GM18868 (cell line): ENCODE measurements around the gene GHDC.
"Not testable (repeated sequence)": the region's sequence is repeated elsewhere in the genome, so short reads cannot be mapped to it uniquely, and the experiment has no call there.

Experiments
- ATAC-seq: cut with Tn5 transposase; IDR thresholded peaks from one replicate; pipeline ENCODE4 v1.9.1; 2021; ENCODE audit warnings: mild to moderate bottlenecking, moderate library complexity; ENCODE audit not compliant: unreplicated experiment

GHDC gene

DNA sequence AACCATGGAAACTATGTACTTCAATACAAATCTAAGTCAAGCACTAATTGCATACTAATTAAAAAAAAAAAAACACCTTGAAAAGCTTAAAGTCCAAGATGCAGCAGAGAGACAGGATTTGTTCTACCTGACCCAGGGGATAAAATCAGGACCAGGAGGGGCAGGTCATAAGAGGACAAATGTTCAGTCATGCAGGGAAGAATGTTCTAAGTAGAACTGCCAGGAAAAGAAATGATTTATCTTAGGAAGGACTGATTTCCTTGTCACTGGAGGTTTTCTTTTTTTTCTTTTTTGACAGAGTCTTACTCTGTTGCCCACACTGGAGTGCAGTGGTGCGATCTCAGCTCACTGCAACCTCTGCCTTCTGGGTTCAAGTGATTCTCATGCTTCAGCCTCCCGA lies 9.1 kb upstream of the GHDC start:
- ATAC-seq, result no peak

DNA sequence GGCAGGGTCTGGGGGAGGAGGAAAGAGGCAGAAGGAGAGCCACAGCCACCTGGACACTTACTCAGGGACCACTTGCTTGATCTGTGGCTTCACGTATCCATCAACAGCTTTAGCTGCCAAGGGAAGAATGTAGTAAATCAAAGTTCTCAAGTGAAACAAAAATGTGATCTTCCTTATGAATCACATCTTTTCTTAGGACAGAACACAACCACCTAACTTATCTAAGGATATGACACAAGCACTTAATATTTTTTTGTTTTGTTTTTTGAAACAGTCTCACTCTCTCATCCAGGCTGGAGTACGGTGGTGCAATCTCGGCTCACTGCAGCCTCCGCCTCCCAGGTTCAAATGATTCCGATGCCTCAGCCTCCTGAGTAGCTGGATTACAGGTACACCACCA lies 8.4 kb upstream of the GHDC start:
- ATAC-seq, result no peak

DNA sequence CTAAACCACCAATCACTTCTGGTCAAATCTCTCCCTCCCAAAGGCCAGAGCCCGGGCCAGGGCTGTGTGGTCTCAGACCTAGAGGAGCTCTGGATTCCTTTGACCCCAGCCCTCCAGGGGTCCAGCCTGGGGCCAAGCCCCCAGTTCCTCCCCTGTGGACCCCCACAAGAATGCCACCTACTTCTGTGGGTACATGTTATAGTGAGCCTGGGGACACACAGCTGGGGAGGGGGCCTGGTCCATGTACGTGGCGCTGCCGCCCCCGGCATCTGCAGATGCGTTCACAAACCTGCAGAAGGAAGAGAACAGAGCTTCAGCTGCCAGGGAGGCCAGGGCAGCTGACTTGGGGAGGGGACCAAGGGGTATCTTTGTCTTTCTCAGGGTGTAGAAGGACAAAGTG lies 7.9 kb upstream of the GHDC start:
- ATAC-seq, result no peak

DNA sequence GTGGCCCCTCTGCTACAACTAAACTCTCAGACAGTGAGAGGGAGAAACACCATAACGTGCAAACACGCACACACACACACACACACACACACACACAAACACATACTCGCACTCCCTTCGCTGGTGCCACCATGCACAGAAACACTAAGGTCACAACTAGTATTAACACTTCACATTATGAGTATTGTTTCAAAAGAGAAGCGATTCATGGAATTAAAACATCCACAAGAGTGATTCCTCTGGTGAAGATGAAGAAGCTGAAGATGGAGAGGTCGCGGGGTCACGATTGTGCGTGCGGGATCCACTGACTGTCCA lies 7.1 kb upstream of the GHDC start:
- ATAC-seq, result no peak

DNA sequence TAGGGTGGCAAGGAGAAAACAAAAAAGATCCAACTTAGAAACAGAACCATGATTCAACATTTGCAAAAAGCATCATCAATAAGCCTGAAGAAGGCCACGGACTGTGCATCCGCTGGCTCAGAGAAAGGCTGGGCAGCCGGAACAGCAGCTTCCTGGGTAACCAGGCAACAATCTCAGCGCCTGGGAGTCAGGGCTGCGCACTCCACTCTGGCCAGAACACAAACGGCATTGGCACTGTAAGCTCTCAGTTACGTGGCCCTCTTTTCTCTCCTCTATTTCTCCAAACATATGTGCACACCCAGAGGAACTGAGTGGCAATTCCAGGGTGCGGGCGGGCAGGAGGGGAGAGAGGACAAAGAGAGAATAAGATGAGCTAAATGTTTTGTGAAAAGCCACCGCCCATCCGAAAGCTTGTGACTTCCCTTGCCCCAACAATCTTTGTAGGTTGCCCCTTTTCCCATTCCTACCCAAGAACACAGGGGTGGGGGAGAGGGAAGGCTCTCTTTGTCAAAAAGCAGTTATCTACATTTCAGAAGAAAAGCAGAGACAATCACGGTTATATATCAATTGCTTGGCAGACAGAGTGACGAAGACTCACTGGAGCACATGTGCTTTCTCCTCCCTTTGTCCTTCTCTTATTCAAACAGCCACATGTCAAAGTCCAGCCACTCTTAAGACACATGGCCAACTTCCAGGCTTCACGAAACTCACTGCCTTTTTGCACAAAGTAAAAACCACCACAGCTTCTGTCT lies 6.6 kb upstream of the GHDC start:
- ATAC-seq, result no peak

DNA sequence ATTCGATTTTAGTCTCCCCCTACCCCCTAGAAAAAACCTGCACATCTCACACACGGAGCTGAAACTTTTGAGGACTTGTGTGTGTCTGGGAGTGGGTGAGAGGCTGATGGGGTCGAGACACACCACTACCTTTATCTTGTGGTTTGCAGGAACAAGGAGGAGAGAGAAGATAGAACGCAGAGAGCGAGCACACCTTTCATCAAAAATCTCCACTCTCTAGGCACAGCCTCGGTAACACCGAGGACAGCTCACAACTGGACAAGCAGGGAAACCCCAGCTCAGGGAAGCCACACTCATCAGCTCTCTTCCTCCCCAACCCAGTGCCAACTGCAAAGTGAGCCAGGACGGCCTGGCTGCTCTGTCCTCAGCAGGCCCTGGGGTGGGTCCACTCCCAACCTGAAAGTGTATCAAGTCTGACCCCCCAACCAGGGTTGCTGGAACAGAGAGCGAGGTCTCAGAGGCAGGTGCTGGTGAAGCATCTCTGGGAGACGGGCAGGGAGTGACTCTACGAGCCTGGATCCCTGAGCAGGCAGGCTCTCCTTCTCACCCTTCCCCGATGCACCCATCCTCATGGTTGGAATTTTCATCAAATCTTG lies 5.2 kb upstream of the GHDC start:
- ATAC-seq, result no peak

DNA sequence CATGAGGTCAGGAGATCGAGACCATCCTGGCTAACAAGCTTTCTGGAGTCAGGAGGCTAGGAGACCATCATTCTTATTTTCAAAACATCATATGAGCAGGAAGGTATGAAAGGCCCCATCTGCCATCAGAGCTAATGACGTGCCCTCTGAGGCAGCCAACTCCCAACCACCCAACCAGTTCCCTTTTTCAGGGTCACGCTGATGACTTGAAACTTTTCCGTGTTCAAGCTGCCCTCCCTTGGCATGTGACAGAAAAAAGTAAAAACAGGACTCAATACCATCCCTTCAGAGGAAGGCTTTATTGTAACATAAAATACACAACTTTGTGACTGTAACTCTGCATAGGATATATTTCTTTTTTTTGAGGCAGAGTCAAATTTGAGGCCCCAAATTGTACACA lies 4.6 kb upstream of the GHDC start:
- ATAC-seq, result no peak

DNA sequence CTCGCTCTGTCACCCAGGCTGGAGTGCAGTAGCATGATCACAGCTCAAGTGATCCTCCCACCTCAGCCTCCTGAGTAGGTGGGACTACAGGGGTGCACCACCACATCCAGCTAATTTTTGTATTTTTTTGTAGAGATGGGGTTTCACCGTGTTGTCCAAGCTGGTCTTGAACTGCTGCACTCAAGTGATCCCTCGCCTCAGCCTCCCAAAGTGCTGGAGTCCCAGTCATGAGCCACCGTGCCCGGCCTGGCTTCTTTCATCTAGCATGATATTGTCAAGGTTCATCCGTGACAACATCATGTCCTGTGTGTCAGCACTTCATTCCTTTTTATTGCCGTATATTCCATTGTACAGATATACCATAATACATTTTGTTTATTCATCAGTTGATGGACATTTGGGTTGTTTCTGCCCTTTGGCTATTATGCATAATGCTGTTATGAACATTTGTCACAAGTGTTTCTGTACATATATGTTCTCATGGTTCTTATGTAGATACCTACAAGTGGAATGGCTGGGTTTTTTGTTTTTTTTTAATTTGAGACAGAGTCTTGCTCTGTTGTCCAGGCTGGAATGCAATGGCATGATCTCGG lies 3.4 kb upstream of the GHDC start:
- no peak for ATAC-seq

DNA sequence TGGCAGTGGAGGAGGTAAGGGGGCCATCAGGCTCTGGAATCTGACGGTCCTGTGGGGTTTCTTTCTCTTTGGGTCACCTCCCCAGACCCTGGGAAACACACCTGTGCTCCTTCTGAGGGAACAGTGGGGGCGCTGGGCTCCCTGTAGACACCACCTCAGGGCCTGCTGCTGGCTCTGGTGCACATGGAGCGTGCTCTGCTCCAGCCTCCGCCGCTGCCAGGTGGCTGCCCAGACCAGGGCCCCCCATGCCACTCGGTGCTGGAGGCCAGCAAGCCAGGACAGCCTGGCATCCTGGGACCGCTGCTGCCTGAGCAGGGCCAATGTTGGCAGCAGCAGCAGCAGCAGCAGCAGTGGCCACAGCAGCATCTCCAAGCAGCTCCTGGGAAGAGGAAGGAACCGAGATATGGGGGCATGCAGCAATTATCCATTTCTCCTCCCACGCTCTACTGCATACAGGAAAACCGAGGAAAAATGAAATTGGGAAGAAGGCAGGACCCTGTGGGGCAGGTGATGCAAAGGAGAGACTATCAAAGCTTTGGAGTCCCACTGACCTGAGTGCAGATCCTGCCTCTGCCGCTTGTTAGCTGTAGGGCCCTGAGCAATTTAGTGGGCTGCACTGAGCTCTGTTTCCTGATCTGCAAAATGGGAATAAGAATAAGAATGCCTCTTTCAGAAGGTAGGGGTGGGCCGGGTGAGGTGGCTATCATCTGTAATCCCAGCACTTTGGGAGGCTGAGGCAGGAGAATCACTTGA lies 902 bp downstream of the GHDC start:
- no peak for ATAC-seq

DNA sequence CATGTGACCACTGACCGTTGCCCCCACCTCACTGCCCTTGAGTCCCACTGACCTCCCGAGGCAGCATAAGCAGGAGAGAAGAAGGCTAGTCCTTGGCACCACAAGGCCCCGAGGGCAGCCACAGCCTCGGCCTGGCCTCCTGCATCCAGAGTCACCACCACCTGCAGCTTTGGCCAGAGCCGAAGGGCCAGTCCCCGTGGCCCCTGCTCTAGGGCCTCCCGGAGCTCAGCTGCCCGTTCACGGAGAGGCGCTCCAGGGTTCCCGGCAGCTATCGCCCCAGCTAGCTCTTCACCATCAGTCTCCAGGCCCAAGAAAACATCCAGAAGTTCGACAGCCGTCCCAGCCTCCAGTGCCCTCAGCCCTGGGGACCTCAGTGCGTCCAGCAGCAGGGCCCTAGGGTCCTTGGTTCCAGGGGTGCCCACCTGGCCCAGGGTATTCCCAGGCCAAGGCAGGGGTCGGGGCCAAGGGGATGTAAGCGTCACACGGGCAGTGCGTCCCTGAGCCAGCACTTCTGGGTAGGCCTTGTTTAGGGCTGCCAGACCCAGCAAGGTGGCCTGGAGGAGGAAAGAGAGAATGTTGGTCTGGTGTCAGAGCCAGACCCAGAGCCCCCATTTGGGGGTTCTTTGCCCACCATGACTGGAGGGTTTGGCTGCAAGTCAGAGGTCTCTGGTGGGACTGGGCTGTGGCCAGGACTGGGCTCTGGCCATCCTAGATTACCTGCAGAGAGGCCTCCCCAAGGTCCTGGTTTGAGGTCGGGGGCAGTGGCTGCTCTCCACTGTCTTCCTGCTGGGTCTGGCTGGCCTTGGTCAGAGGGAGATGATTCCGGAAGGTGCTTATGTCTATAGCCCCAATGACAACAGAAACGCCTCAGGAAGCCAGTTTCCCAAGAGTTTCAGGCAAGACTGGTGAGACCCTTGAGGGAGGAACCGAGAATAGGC lies 1.8 kb downstream of the GHDC start:
- ATAC-seq, result no peak

DNA sequence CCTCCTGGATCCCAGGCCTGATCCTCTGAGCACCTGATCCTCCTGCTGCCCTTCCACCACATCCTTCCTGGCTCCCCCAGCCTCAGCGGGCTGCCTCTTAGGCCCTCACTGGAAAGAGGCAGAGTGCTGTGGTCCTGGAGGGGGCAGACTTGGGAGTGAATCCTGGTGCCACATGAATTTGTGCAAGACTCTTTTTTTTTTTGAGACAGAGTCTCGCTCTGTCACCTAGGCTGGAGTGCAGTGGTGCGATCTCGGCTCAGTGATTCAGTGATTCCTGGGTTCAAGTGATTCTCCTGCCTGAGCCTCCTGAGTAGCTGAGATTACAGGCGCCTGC lies 3.1 kb downstream of the GHDC start:
- ATAC-seq, result no peak

DNA sequence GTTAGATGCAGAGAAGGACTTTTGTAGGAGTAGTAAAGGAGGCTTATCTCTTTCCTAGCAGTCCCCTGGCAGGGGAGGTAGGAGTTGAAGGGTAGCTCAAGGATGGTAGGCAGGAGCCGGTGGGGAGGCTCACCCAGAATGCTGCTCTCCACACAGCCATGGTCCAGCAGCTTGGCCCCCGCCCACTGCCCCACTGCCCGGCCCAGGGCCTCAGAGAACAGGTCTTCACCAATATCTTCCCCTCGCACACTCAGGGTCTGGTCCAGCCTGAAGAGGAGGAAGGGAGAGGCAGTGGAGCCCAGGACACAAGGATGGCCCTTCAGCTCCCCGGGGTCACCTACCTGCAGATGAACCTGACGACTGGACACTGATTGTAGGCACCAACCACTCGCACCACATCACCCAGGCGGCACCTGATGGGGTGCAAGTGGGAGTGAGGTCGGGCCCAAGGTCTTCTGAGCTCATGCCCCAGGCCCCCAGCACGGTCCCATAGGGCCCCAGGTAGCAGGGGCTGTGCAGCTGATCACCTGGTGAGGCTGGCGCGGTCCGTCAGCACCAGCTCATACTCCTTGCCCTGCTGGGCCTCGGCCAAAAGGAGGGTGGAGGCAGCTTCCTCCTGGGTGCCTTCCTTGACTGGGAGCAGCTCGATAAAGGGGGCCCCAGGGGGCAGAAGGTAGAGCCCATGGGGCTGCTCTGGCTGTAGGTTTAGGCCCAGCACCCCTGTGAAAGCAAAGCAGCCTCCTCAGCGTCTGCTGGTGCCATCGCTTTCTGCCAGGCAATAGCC lies 3.6 kb downstream of the GHDC start:
- no peak for ATAC-seq

DNA sequence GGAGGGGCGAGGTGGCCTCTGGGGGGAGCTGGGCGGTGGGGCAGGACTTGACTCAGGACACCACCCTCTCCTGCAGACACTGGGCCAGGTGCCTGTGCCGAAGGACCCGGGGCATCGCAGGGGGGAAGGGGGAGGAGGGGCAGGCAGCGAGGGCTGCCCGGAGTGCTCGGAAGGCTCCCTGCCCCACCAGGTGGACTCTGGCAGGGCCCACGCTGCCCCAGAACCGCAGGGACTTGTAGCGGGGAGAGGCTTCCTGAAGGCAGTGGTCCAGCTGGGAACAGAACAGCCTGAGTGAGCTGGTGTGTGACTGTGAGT lies 4.7 kb downstream of the GHDC start:
- ATAC-seq, result no peak

DNA sequence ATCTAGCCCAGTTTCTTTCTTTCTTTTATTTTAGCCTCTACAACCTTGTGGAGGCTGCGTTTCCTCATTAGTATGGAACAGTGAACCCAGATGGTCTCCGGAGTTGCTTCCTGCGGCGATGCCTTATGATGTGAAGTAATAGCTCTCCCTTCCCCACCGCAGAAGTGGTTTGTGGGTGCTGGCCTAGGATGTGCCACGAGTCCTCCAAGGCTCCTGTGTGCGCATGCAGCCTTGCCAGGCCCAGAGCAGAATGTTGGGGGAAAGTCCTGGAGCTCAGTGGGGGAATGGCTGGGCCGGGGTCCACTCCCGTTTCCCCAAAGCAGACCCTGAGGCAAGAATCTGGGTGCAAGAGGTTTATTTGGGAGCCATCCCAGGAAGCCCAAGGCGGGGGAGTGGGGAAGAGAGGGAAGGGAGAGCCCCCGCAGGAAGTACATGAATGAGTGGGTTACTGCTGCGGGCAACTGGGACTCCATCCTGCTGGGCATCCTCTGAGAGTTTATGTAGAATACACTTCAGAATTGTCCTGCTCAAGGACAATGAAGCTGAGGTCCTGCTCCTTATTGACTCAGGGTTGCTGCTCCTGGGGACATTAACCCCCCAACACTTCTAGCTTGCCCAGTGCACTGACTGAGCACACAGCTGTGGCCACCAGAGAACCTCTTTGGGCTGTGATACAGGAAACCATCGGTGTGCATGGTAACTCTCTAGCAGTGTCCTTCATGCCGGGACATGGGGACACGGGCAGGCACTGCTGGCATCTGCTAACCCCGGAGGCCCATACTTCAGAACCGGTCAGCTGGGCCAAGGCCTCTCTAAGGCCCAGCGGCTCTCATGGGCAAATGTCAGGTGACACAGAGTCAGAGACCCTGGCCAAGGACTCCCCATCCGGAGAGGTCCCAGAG lies 5.3 kb downstream of the GHDC start:
- no peak for ATAC-seq

DNA sequence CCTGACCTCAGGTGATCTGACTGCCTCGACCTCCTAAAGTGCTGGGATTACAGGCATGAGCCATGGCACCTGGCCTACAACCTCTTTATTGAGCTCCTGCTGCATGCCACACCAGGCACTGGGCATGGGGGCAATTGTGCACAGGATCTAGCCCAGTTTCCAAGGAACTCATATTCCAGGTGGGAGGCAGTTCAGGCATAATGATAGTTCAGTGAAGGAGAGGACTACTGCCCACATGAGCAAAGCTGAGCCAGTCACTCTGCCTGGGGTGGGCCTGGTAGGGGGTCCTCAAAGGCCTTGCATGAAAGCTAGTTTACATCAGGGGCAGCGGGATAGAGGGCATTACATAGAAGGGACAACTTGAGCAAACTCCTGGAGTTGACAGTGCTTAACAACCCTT lies 6.5 kb downstream of the GHDC start:
- ATAC-seq, result no peak

DNA sequence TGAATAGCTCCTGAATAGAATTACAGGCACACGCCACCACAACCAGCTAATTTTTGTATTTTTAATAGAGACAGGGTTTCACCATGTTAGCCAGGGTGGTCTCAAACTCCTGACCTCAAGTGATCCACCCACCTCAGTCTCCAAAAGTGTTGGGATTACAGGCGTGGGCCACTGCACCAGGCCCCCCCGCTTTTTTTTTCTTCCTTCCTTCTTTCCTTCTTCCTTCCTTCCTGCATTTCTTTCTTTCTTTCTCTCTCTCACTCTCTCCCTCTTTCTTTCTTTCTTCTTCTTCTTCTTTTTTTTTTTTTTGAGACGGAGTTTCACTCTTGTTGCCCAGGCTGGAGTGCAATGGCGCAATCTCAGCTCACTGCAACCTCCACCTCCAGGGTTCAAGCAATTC lies 8.1 kb downstream of the GHDC start:
- ATAC-seq, result not testable (repeated sequence)

DNA sequence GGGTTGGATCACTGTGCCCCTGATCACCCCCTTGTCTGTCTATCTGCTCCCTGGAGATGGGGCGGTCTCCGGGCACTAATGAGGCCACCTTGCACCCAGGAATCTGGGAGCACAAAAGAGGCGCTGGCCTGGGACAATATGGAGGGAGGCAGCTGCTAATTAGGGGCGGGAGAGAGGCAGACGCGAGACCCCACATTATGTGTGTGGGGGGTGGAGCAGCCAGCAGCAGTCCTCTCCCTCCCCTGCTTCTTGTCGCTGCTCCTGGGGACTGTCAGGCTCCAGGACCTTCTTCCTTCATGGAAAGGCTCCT lies 8.7 kb downstream of the GHDC start:
- ATAC-seq, result no peak

DNA sequence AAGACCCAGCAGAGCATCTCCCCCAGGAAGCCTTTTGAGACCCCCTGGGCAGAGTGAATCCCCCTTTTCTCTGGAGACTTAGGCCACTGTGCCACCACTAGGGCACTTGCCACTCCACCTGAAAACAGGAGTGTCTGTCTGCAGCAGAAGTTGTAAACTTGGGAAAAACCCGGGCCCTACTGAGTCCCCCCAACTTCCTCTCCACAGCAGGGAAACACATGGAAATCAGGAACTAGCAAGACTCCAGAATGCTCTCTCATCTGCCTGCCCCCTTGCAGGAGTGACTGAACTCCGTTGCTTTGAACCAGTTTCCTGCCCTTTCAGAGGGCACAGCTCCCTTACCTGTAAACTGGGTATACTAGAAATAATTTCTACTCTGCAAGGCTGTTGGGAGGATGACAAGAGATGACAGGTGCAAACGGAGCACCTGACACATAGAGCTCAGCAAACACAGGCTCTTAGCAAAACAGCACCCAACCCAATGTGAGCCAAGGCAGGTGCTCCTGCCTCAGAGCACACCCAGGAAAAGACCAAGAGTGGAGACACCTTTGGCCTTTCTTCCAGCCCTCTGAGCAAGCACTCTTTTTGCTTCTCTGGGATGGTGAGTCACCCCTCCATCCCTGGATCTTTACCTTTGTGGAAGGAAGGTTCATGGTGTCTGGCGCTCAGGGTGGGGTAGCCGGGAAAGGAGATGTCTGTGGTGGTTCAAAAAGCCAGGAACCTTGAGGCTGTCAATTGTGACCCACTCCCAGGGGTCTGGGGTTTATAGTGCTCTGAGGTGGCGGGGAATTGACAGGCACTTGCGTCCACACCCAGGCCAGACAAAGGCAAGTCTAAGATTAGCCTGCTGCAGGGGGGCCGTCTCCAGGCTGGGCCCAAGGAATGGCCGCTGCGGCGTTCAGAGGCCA lies 9.3 kb downstream of the GHDC start, which contains the start of gene HCRT:
HCRT (minus strand) TSS at position 740 of the 908 bp plus-strand sequence; CDS start at position 653, 87 bp downstream.
- no peak for ATAC-seq
